Caco-2 (cell line): ENCODE data around the gene STK32B. TPM values are rescaled to one million over a fixed set of nuclear protein-coding genes. Genes with fewer than 3 reads are reported as not detected.

ENCODE experiments used
- BruUV-seq: library from RNA; stranded (reverse); fragments of 400-500 nt; replicated peaks from 2 replicates; lab custom pipeline; 2021; lab: Mats Ljungman, UMichigan
- CTCF ChIA-PET: fragments of 300-600 bp; sonication (Branson Sonifier 250); formaldehyde crosslinking; loops from one replicate; lab custom pipeline; 2022; ENCODE audit warnings: antibody characterized with exemption; lab: Charles Lee
- POLR2A ChIA-PET: fragments of 300-600 bp; sonication (Branson Sonifier 250); formaldehyde crosslinking; loops from one replicate; lab custom pipeline; 2022; ENCODE audit warnings: antibody characterized with exemption; lab: Charles Lee
- DNase-seq, 2 experiments: peaks; one replicate each; pipeline versions ENCODE4 v3.0.0 to v3.0.0-alpha.2; 2020 to 2022
- H3K27me3 ChIP-seq: replicated peaks from 2 replicates; pipeline ENCODE4 v1.6.0; 2011; ENCODE audit warnings: low read length; ENCODE audit not compliant: control insufficient read depth, insufficient read depth
- H3K36me3 ChIP-seq: 2 replicates; pipeline ENCODE4 v1.5.1; 2011; ENCODE audit warnings: low read length; ENCODE audit not compliant: control insufficient read depth, insufficient read depth
- H3K4me1 ChIP-seq: fragments of 250-450 bp; sonication (Bioruptor Pico); 2 replicates; pipeline ENCODE4 v1.5.1; 2020; ENCODE audit warnings: mild to moderate bottlenecking
- H3K4me3 ChIP-seq: 2 replicates; pipeline ENCODE4 v1.5.1; 2011; ENCODE audit warnings: low read depth, mild to moderate bottlenecking, control low read depth, low read length
- H3K9me3 ChIP-seq: fragments of 250-450 bp; sonication (Bioruptor Pico); 2 replicates; pipeline ENCODE4 v1.5.1; 2020; ENCODE audit warnings: mild to moderate bottlenecking, moderate library complexity
- H3K27ac Mint-ChIP-seq: one replicate; pipeline ENCODE4 v1.8.0; 2022; ENCODE audit warnings: mixed read lengths; ENCODE audit not compliant: unreplicated experiment
- H3K27me3 Mint-ChIP-seq: one replicate; pipeline ENCODE4 v1.8.0; 2022; ENCODE audit warnings: mixed read lengths; ENCODE audit not compliant: insufficient read depth, unreplicated experiment
- H3K36me3 Mint-ChIP-seq: one replicate; pipeline ENCODE4 v1.8.0; 2022; ENCODE audit warnings: mild to moderate bottlenecking, mixed read lengths; ENCODE audit not compliant: insufficient read depth, unreplicated experiment
- H3K4me1 Mint-ChIP-seq: one replicate; pipeline ENCODE4 v1.8.0; 2022; ENCODE audit warnings: low read depth, mixed read lengths; ENCODE audit not compliant: unreplicated experiment
- H3K4me3 Mint-ChIP-seq: one replicate; pipeline ENCODE4 v1.8.0; 2022; ENCODE audit warnings: mild to moderate bottlenecking, moderate library complexity, mixed read lengths; ENCODE audit not compliant: unreplicated experiment
- H3K9me3 Mint-ChIP-seq: one replicate; pipeline ENCODE4 v1.8.0; 2022; ENCODE audit warnings: mixed read lengths; ENCODE audit not compliant: unreplicated experiment
- intact Hi-C: fragments of 100-400 bp; cut with micrococcal nuclease; formaldehyde crosslinking; loops from one replicate; pipeline ENCODE4 v1.10.0; 2022; ENCODE audit not compliant: unreplicated experiment
- total RNA-seq: library from RNA; stranded (reverse); gene quantifications from 2 replicates; pipeline ENCODE4 v1.2.3, GENCODE V29; 2022
- TF ChIP-seq, protein P1 (sequence below), 2 experiments: fragments of 200-600 bp in 1 of 2; IDR thresholded peaks; 1 replicate in 1 of 2; 2 replicates in 1 of 2; pipeline versions ENCODE4 v1.5.1 to v1.8.0; 2011 to 2022; ENCODE audit warnings: antibody characterized with exemption in 1 of 2, control low read depth in 1 of 2, inconsistent platforms in 1 of 2, low read depth in 1 of 2, low read length in 1 of 2, mild to moderate bottlenecking in 1 of 2, moderate library complexity in 1 of 2; ENCODE audit not compliant: insufficient read depth in 1 of 2, severe bottlenecking in 1 of 2, unreplicated experiment in 1 of 2

The STK32B gene
- total RNA-seq, 1 experiment from 2014 or later, result 11.2 TPM

DNA sequence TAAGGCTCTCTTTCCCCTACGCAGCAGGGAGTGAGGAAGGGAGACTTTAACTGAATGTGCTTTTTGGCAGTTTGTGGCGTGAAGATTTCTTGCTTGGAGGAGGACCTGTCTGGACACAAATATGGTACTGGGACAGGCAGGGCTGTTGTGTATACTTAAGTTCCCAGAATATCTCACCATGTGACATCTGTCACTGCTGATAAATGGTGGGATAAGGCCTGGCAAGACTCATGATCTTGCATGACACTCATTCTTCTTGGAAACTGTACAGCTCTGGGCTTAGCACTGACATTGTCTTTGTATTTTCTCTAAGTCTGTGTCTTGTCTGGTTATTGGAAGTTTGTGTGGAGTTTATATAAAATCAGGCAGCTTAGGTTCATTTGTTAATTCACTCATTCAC, 93.1 kb downstream of the STK32B start:
- Histone ChIP-seq H3K4me3 (no peak overlapping the region), H3K36me3 (no peaks in the 10 kb centered on the region), H3K4me1 (no peaks in the 10 kb centered on the region), H3K27me3 (no peaks in the 10 kb centered on the region), H3K9me3 (no peaks in the 10 kb centered on the region)
- H3K27ac Mint-ChIP-seq, result no peak overlapping the region
- no peak for DNase-seq
- H3K36me3 Mint-ChIP-seq, result no peaks in the 10 kb centered on the region
- peaks cover 5% of the 10 kb centered on the region for H3K4me1 Mint-ChIP-seq
- intact Hi-C loops, result no loop called here
- H3K9me3 Mint-ChIP-seq, result no peaks in the 10 kb centered on the region
- CTCF ChIA-PET, result interaction anchor here (1.1 kb wide), 1 partner anchor 89 kb away, joined by 3 read pairs; no protein-coding TSS in a partner anchor
- no peak overlapping the region for H3K4me3 Mint-ChIP-seq
- POLR2A ChIA-PET, result no interaction called here
- H3K27me3 Mint-ChIP-seq, result no peaks in the 10 kb centered on the region
- TF ChIP-seq, protein P1, sequence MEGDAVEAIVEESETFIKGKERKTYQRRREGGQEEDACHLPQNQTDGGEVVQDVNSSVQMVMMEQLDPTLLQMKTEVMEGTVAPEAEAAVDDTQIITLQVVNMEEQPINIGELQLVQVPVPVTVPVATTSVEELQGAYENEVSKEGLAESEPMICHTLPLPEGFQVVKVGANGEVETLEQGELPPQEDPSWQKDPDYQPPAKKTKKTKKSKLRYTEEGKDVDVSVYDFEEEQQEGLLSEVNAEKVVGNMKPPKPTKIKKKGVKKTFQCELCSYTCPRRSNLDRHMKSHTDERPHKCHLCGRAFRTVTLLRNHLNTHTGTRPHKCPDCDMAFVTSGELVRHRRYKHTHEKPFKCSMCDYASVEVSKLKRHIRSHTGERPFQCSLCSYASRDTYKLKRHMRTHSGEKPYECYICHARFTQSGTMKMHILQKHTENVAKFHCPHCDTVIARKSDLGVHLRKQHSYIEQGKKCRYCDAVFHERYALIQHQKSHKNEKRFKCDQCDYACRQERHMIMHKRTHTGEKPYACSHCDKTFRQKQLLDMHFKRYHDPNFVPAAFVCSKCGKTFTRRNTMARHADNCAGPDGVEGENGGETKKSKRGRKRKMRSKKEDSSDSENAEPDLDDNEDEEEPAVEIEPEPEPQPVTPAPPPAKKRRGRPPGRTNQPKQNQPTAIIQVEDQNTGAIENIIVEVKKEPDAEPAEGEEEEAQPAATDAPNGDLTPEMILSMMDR (IDR thresholded peaks at IDR 0.05; ENCODE audit: insufficient read depth in 1 of 2, low read depth in 1 of 2, low read length in 1 of 2, severe bottlenecking in 1 of 2, unreplicated experiment in 1 of 2), result no peak
- BruUV-seq, result no TSS peak

DNA sequence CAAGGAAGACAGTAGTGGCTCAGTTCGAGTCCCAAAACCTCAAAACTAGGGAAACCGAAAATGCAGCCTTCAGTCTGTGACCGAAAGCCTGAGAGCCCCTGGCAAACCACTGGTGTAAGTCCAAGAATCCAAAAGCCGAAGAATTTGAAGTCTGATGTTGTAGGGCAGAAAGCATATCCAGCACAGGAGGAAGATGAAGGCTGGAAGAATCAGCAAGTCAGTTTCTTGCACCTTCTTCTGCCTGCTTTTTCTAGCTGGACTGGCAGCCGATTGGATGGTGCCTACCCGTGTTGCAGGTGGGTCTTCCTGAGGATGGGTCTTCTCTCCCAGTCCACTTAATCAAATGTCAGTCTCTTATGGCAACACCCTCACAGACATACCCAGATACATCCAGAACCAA, 95.0 kb downstream of the STK32B start:
- H3K36me3 ChIP-seq, result no peaks in the 10 kb centered on the region
- no peaks in the 10 kb centered on the region for H3K27me3 ChIP-seq
- H3K9me3 Mint-ChIP-seq, result no peaks in the 10 kb centered on the region
- H3K4me1 Mint-ChIP-seq, result peaks cover 5% of the 10 kb centered on the region
- CTCF ChIA-PET, result no interaction called here
- H3K4me3 Mint-ChIP-seq, result no peak overlapping the region
- POLR2A ChIA-PET, result no interaction called here
- H3K27me3 Mint-ChIP-seq, result no peaks in the 10 kb centered on the region
- BruUV-seq, result no TSS peak
- DNase-seq, result no peak
- no peak overlapping the region for H3K4me3 ChIP-seq
- no peaks in the 10 kb centered on the region for H3K9me3 ChIP-seq
- intact Hi-C loops, result no loop called here
- no peaks in the 10 kb centered on the region for H3K36me3 Mint-ChIP-seq
- no peaks in the 10 kb centered on the region for H3K4me1 ChIP-seq
- no peak overlapping the region for H3K27ac Mint-ChIP-seq
- TF ChIP-seq, protein P1 (IDR thresholded peaks at IDR 0.05; ENCODE audit: insufficient read depth in 1 of 2, low read depth in 1 of 2, low read length in 1 of 2, severe bottlenecking in 1 of 2, unreplicated experiment in 1 of 2), result no peak

DNA sequence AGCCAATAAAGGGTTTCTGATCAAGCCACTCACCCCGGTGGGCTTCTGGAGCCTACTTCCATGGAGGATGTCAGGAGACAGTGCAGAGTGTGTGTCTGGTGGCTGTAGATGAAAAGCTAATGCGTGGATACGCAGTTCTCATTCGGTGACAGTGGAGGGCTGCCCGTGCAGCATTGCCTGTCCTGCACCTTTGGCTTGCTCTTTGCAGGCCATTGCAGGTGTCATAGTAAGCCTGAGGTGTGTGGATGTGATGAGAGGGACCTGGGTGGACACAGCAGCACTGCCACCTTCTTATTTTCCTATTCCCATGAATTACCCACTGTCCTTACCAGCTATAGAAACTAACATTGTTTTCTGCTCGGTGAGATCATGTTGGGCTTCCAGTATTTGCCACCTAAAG, 101.2 kb downstream of the STK32B start:
- no peak overlapping the region for H3K4me3 ChIP-seq
- ChIA-PET CTCF (no interaction called here), POLR2A (no interaction called here)
- TF ChIP-seq, protein P1 (IDR thresholded peaks at IDR 0.05; ENCODE audit: insufficient read depth in 1 of 2, low read depth in 1 of 2, low read length in 1 of 2, severe bottlenecking in 1 of 2, unreplicated experiment in 1 of 2), result no peak
- Mint-ChIP-seq H3K4me1 (no peaks in the 10 kb centered on the region), H3K4me3 (no peak overlapping the region), H3K9me3 (peaks cover 16% of the 10 kb centered on the region), H3K36me3 (no peaks in the 10 kb centered on the region), H3K27ac (no peak overlapping the region), H3K27me3 (no peaks in the 10 kb centered on the region)
- no peaks in the 10 kb centered on the region for H3K27me3 ChIP-seq
- no TSS peak for BruUV-seq
- H3K36me3 ChIP-seq, result no peaks in the 10 kb centered on the region
- intact Hi-C loops, result no loop called here
- no peaks in the 10 kb centered on the region for H3K4me1 ChIP-seq
- DNase-seq, result no peak
- no peaks in the 10 kb centered on the region for H3K9me3 ChIP-seq
